HUES6 (cell line): ENCODE results near the gene PPM1A.
A peak's percentile ranks its signal among the peaks of the same experiment; 100 is the strongest.

ENCODE experiments used
- H3K27ac ChIP-seq: 2 replicates; pipeline ENCODE4 v1.7.0; 2013; ENCODE audit warnings: low read depth, mild to moderate bottlenecking, low read length, inconsistent platforms
- H3K27me3 ChIP-seq: 2 replicates; pipeline ENCODE4 v1.6.1; 2013; ENCODE audit warnings: low read length; ENCODE audit not compliant: control insufficient read depth, insufficient read depth
- H3K36me3 ChIP-seq: 2 replicates; pipeline ENCODE4 v1.6.1; 2013; ENCODE audit warnings: low read length; ENCODE audit not compliant: control insufficient read depth, insufficient read depth
- H3K4me1 ChIP-seq: 2 replicates; pipeline ENCODE4 v1.6.1; 2013; ENCODE audit warnings: low read length; ENCODE audit not compliant: control insufficient read depth, insufficient read depth
- H3K4me3 ChIP-seq: 2 replicates; pipeline ENCODE4 v1.5.1; 2013; ENCODE audit warnings: low read depth, low read length
- H3K9ac ChIP-seq: one replicate; pipeline ENCODE4 v1.6.1; 2013; ENCODE audit warnings: mild to moderate bottlenecking, low read length
- H3K9me3 ChIP-seq: 2 replicates; pipeline ENCODE4 v1.6.1; 2013; ENCODE audit warnings: low read depth, low read length; ENCODE audit not compliant: control insufficient read depth, insufficient read depth

The PPM1A gene

GRCh38 chr14:60324837-60325236, 75.8 kb downstream of the PPM1A start:
- H3K4me1 ChIP-seq, result peaks cover 9% of the 10 kb centered on the region
- H3K9me3 ChIP-seq, result peaks cover 10% of the 10 kb centered on the region
- peaks cover 10% of the 10 kb centered on the region; the same call in 1 of the 2 replicates for H3K27me3 ChIP-seq
- H3K9ac ChIP-seq, result no peak overlapping the region
- H3K4me3 ChIP-seq, result no peak overlapping the region
- no peaks in the 10 kb centered on the region for H3K36me3 ChIP-seq
- H3K27ac ChIP-seq, result no peak overlapping the region

DNA sequence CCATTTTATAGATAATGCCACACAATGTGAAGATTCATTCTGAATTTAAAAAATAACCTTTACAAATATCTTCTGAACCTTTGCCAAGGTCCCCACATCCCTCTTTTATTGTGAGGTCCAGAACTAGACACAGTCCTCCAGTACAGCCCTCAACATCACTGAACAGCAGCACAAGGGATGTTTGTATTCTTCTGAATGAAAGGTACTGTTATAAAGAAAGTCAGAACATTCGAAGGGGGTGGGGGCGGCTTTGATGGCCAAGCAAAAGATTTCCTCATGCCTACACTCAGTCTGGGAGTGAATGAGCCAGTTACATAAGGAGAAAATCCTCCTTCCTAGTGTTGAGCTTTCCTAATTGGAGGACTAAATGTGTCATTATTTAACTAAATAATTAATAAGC, 77.3 kb downstream of the PPM1A start:
- no peak overlapping the region for H3K27ac ChIP-seq
- H3K4me1 ChIP-seq, result peaks cover 9% of the 10 kb centered on the region
- no peaks in the 10 kb centered on the region for H3K9me3 ChIP-seq
- no peak overlapping the region for H3K9ac ChIP-seq
- H3K27me3 ChIP-seq, result peaks cover 10% of the 10 kb centered on the region; the same call in 1 of the 2 replicates
- H3K4me3 ChIP-seq, result no peak overlapping the region
- H3K36me3 ChIP-seq, result no peaks in the 10 kb centered on the region

- no peaks in the 10 kb centered on the region for H3K9me3 ChIP-seq
- no peak overlapping the region for H3K27ac ChIP-seq
- H3K36me3 ChIP-seq, result no peaks in the 10 kb centered on the region
- peaks cover 9% of the 10 kb centered on the region for H3K4me1 ChIP-seq
- no peak overlapping the region for H3K9ac ChIP-seq
- H3K4me3 ChIP-seq, result peak overlapping the region; percentile 57
- peaks cover 10% of the 10 kb centered on the region; the same call in 1 of the 2 replicates for H3K27me3 ChIP-seq
Measured at GRCh38 chr14:60327447-60328331, 78.7 kb downstream of the PPM1A start.

DNA sequence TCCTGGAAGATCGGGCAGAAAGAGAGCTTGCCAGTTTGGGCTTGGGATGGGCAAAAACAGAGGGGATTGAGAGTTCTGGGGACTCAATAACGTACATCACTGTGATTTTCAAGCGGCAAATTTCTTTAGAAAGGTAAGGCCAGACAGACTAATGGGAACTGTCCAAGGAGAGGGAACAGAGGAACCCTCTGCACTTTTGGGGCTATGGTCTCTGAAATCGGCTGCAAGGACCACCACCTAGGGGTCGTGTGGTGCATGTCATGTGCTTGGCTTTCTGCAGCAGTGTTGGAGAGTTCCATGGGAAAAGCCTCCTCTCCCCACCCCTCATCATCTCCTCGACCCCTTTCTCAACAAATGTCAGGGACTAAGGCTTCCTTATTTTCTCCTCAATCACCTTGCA, 79.6 kb downstream of the PPM1A start:
- Histone ChIP-seq H3K27ac (no peak overlapping the region), H3K27me3 (peaks cover 10% of the 10 kb centered on the region; the same call in 1 of the 2 replicates), H3K9me3 (no peaks in the 10 kb centered on the region), H3K4me1 (peaks cover 9% of the 10 kb centered on the region), H3K36me3 (no peaks in the 10 kb centered on the region), H3K9ac (no peak overlapping the region), H3K4me3 (no peak overlapping the region)

DNA sequence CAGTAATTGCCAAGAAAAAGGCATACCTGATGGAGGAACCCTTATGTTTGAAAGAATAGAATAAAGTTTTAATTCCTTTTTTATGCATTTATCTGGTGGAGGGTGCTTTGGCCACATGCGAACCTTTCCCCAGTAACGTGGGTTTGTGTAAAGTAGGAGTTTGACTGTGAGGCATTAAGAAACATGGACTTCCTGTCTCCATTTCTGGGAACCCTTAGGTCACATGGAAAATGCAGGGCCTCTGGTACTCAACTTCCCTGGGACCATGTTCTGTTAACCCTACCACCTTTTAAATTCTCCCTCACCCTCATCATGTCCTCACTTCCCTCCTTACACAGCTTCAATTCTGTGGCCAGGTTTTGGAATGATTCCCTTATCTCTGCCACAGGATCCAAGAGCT, 80.3 kb downstream of the PPM1A start:
- Histone ChIP-seq H3K4me3 (no peak overlapping the region), H3K4me1 (peaks cover 9% of the 10 kb centered on the region), H3K36me3 (no peaks in the 10 kb centered on the region), H3K27me3 (peaks cover 10% of the 10 kb centered on the region; the same call in 1 of the 2 replicates), H3K9me3 (no peaks in the 10 kb centered on the region), H3K27ac (no peak overlapping the region), H3K9ac (no peak overlapping the region)

- H3K9me3 ChIP-seq, result no peaks in the 10 kb centered on the region
- H3K36me3 ChIP-seq, result no peaks in the 10 kb centered on the region
- peak overlapping the region; percentile 9 for H3K9ac ChIP-seq
- peaks cover 9% of the 10 kb centered on the region for H3K4me1 ChIP-seq
- no peak overlapping the region for H3K27ac ChIP-seq
- H3K4me3 ChIP-seq, result peak overlapping the region; percentile 54
- H3K27me3 ChIP-seq, result peaks cover 10% of the 10 kb centered on the region; the same call in 1 of the 2 replicates
Measured at GRCh38 chr14:60331201-60332045, 82.4 kb downstream of the PPM1A start.

DNA sequence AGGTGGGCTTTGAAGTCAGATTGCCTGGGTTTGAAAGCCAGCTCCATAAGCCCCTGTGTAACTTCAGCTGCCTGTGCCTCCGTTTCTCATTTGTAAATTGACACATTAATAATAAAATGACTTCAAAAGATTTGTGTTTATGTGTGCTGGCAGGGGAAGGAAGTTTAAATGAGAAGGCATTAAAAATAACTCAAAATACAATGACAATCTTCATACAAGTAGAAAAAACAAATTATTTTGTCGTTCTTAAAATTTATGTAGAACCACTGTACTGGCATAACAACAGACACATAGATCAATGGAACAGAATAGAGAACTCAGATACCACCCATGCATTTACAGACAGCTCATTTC, 83.0 kb downstream of the PPM1A start:
- H3K27me3 ChIP-seq, result peaks cover 8% of the 10 kb centered on the region; the same call in 1 of the 2 replicates

GRCh38 chr14:60332869-60333268, 83.8 kb downstream of the PPM1A start:
- Histone ChIP-seq H3K36me3 (no peaks in the 10 kb centered on the region), H3K9ac (no peak overlapping the region), H3K9me3 (no peaks in the 10 kb centered on the region), H3K4me1 (peaks cover 6% of the 10 kb centered on the region), H3K27ac (no peak overlapping the region), H3K27me3 (peaks cover 2% of the 10 kb centered on the region; the same call in 1 of the 2 replicates), H3K4me3 (no peak overlapping the region)

More for the DNA sequence above, 83.0 kb downstream of the PPM1A start:
- Histone ChIP-seq H3K4me3 (no peak overlapping the region), H3K9ac (no peak overlapping the region), H3K36me3 (no peaks in the 10 kb centered on the region), H3K4me1 (peaks cover 9% of the 10 kb centered on the region), H3K9me3 (no peaks in the 10 kb centered on the region), H3K27ac (no peak overlapping the region)

GRCh38 chr14:60339571-60339970, 90.5 kb downstream of the PPM1A start:
- Histone ChIP-seq H3K9me3 (no peaks in the 10 kb centered on the region), H3K27me3 (no peaks in the 10 kb centered on the region), H3K27ac (no peak overlapping the region), H3K4me1 (no peaks in the 10 kb centered on the region), H3K36me3 (no peaks in the 10 kb centered on the region), H3K4me3 (no peak overlapping the region), H3K9ac (no peak overlapping the region)

DNA sequence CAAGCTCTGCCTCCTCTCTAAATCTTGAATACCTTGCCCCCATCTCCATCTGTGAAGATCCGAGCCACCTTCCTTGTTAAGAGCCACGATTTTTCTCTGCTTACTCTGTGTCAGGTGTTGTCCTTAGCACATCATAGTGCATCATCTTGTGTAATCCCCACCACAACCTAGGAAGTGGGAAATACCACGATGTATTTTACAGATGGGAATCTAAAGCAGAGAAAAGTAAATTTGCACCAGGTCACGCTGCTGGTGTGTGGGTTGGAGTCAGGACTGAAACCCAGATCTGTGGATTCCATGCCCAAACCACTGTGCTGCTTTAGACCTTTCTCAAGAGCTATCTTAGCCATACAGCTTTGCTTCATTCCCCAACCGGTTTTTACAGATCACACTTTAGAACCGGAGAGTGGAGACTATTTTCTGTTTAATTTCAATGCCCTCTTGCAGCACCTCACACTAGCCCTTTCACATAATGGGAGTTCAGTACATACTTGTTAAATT, 94.6 kb downstream of the PPM1A start:
- Histone ChIP-seq H3K4me3 (no peak overlapping the region), H3K9me3 (no peaks in the 10 kb centered on the region), H3K27ac (no peak overlapping the region), H3K36me3 (no peaks in the 10 kb centered on the region), H3K9ac (no peak overlapping the region), H3K27me3 (no peaks in the 10 kb centered on the region), H3K4me1 (peaks cover 10% of the 10 kb centered on the region)

DNA sequence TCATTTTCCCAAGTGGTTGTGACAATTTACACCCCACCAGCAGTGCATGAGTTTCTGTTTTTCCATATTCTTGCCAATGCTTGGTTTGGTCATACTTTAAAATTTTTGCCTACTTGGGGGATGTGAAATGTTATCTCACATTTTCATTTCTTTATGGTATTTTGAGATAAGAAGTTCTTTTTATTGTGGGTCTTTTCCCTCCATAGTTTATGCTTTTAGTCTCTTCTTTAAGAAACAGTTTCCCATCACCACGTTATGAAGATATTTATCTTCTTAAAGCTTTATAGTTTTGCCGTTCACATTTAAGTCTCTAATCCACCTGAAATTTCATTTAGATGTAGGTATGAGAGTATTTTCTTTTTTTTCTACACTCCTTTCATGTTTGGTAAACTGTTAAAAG, 95.7 kb downstream of the PPM1A start:
- H3K4me1 ChIP-seq, result peaks cover 10% of the 10 kb centered on the region
- no peak overlapping the region for H3K9ac ChIP-seq
- no peaks in the 10 kb centered on the region for H3K27me3 ChIP-seq
- H3K27ac ChIP-seq, result no peak overlapping the region
- H3K4me3 ChIP-seq, result no peak overlapping the region
- no peaks in the 10 kb centered on the region for H3K36me3 ChIP-seq
- no peaks in the 10 kb centered on the region for H3K9me3 ChIP-seq
